ENCODE data around the gene GNAI1.

- TF ChIP-seq, protein P1, sequence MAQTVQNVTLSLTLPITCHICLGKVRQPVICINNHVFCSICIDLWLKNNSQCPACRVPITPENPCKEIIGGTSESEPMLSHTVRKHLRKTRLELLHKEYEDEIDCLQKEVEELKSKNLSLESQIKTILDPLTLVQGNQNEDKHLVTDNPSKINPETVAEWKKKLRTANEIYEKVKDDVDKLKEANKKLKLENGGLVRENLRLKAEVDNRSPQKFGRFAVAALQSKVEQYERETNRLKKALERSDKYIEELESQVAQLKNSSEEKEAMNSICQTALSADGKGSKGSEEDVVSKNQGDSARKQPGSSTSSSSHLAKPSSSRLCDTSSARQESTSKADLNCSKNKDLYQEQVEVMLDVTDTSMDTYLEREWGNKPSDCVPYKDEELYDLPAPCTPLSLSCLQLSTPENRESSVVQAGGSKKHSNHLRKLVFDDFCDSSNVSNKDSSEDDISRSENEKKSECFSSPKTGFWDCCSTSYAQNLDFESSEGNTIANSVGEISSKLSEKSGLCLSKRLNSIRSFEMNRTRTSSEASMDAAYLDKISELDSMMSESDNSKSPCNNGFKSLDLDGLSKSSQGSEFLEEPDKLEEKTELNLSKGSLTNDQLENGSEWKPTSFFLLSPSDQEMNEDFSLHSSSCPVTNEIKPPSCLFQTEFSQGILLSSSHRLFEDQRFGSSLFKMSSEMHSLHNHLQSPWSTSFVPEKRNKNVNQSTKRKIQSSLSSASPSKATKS (CRISPR knock-in tag; IDR thresholded peaks at IDR 0.05) = no peak
- no peak for TF ChIP-seq RORA (CRISPR knock-in tag; IDR thresholded peaks at IDR 0.05)
- TF ChIP-seq KDM5A (IDR thresholded peaks at IDR 0.05; ENCODE audit: borderline replicate concordance, low read length) = no peak
- TF ChIP-seq CTCF (CRISPR knock-in tag; IDR thresholded peaks at IDR 0.05) = no peak
- TF ChIP-seq, protein P2, sequence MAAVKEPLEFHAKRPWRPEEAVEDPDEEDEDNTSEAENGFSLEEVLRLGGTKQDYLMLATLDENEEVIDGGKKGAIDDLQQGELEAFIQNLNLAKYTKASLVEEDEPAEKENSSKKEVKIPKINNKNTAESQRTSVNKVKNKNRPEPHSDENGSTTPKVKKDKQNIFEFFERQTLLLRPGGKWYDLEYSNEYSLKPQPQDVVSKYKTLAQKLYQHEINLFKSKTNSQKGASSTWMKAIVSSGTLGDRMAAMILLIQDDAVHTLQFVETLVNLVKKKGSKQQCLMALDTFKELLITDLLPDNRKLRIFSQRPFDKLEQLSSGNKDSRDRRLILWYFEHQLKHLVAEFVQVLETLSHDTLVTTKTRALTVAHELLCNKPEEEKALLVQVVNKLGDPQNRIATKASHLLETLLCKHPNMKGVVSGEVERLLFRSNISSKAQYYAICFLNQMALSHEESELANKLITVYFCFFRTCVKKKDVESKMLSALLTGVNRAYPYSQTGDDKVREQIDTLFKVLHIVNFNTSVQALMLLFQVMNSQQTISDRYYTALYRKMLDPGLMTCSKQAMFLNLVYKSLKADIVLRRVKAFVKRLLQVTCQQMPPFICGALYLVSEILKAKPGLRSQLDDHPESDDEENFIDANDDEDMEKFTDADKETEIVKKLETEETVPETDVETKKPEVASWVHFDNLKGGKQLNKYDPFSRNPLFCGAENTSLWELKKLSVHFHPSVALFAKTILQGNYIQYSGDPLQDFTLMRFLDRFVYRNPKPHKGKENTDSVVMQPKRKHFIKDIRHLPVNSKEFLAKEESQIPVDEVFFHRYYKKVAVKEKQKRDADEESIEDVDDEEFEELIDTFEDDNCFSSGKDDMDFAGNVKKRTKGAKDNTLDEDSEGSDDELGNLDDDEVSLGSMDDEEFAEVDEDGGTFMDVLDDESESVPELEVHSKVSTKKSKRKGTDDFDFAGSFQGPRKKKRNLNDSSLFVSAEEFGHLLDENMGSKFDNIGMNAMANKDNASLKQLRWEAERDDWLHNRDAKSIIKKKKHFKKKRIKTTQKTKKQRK (IDR thresholded peaks at IDR 0.05; ENCODE audit: low read length) = no peak
- TF ChIP-seq, protein P3, sequence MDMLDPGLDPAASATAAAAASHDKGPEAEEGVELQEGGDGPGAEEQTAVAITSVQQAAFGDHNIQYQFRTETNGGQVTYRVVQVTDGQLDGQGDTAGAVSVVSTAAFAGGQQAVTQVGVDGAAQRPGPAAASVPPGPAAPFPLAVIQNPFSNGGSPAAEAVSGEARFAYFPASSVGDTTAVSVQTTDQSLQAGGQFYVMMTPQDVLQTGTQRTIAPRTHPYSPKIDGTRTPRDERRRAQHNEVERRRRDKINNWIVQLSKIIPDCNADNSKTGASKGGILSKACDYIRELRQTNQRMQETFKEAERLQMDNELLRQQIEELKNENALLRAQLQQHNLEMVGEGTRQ (IDR thresholded peaks at IDR 0.05; ENCODE audit: low read depth, low read length) = no peak
- TF ChIP-seq, protein P3 (CRISPR knock-in tag; IDR thresholded peaks at IDR 0.05; ENCODE audit: borderline replicate concordance) = no peak
- TF ChIP-seq JUNB (CRISPR knock-in tag; IDR thresholded peaks at IDR 0.05; ENCODE audit: borderline replicate concordance) = no peak
- TF ChIP-seq ZNF792 (CRISPR knock-in tag; IDR thresholded peaks at IDR 0.05) = no peak
- TF ChIP-seq U2AF2 (IDR thresholded peaks at IDR 0.05; ENCODE audit: low read depth, low read length) = no peak
- no peak for TF ChIP-seq RCOR2 (CRISPR knock-in tag; IDR thresholded peaks at IDR 0.05)
- TF ChIP-seq PAF1 (CRISPR knock-in tag; IDR thresholded peaks at IDR 0.05) = no peak
- TF ChIP-seq, protein P4, sequence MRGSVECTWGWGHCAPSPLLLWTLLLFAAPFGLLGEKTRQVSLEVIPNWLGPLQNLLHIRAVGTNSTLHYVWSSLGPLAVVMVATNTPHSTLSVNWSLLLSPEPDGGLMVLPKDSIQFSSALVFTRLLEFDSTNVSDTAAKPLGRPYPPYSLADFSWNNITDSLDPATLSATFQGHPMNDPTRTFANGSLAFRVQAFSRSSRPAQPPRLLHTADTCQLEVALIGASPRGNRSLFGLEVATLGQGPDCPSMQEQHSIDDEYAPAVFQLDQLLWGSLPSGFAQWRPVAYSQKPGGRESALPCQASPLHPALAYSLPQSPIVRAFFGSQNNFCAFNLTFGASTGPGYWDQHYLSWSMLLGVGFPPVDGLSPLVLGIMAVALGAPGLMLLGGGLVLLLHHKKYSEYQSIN (CRISPR knock-in tag; IDR thresholded peaks at IDR 0.05; ENCODE audit: borderline replicate concordance) = no peak
- no peak for TF ChIP-seq FOSL1 (CRISPR knock-in tag; IDR thresholded peaks at IDR 0.05; ENCODE audit: borderline replicate concordance)
- no peak for TF ChIP-seq TP53 (CRISPR knock-in tag; conservative IDR thresholded peaks at IDR 0.05)
These were observed 4.6 kb downstream of the GNAI1 start for GRCh38 chr7:80139236-80139635.
